ENCODE measurements around the gene CARD8. TPM values are rescaled to one million over a fixed set of nuclear protein-coding genes. Genes with fewer than 3 reads are reported as not detected.

Gene CARD8
- total and polyA plus RNA-seq, 2 of the 8 experiments (the other 6 are each of a cell fraction or from before 2014, with no cell fraction given), result 8.9 to 24.4 TPM

- TF ChIP-seq, protein P1, sequence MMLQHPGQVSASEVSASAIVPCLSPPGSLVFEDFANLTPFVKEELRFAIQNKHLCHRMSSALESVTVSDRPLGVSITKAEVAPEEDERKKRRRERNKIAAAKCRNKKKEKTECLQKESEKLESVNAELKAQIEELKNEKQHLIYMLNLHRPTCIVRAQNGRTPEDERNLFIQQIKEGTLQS (IDR thresholded peaks at IDR 0.05; ENCODE audit: insufficient read depth, low read depth, low read length), result no peak
- TF ChIP-seq NANOG (IDR thresholded peaks at IDR 0.05; ENCODE audit: insufficient read depth, low read depth, low read length, poor library complexity, severe bottlenecking) (no peak), POLR2AphosphoS5 (IDR thresholded peaks at IDR 0.05; ENCODE audit: low read depth, low read length) (peak; percentile 68), SP1 (IDR thresholded peaks at IDR 0.05; ENCODE audit: low read depth, low read length) (no peak), CREB1 (IDR thresholded peaks at IDR 0.05) (no peak), CEBPB (IDR thresholded peaks at IDR 0.05; ENCODE audit: low read depth, low read length) (no peak), RBBP5 (IDR thresholded peaks at IDR 0.05; ENCODE audit: borderline replicate concordance, low read depth, low read length) (peak; percentile 19; the same call in 1 of the 2 replicates), BCL11A (IDR thresholded peaks at IDR 0.05; ENCODE audit: low read depth in 2 of 2, low read length in 2 of 2) (no peak), ASH2L (IDR thresholded peaks at IDR 0.05; ENCODE audit: low read length) (no peak), KDM5A (IDR thresholded peaks at IDR 0.05; ENCODE audit: low read length) (no peak), GABPA (IDR thresholded peaks at IDR 0.05; ENCODE audit: borderline replicate concordance, insufficient read depth, low read length) (no peak), SAP30 (IDR thresholded peaks at IDR 0.05; ENCODE audit: insufficient read depth, insufficient replicate concordance, low read length) (peak; percentile 3), MAFK (IDR thresholded peaks at IDR 0.05; ENCODE audit: low read depth, low read length) (no peak), GTF2F1 (IDR thresholded peaks at IDR 0.05; ENCODE audit: borderline replicate concordance, low read depth, low read length) (no peak), SIX5 (IDR thresholded peaks at IDR 0.05; ENCODE audit: low read depth, low read length) (no peak), CTBP2 (IDR thresholded peaks at IDR 0.05; ENCODE audit: borderline replicate concordance, insufficient read depth, insufficient read length, low read length) (no peak), CHD1 (IDR thresholded peaks at IDR 0.05; ENCODE audit: low read depth, low read length) (no peak), SUZ12 (IDR thresholded peaks at IDR 0.05; ENCODE audit: low read length) (no peak), CBX5 (IDR thresholded peaks at IDR 0.05; ENCODE audit: low read depth, low read length) (no peak), NRF1 (IDR thresholded peaks at IDR 0.05; ENCODE audit: low read depth, low read length) (peak; percentile 83)
- TF ChIP-seq, protein P2, sequence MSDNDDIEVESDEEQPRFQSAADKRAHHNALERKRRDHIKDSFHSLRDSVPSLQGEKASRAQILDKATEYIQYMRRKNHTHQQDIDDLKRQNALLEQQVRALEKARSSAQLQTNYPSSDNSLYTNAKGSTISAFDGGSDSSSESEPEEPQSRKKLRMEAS (IDR thresholded peaks at IDR 0.05), result peak; percentile 94
- TF ChIP-seq, protein P3, sequence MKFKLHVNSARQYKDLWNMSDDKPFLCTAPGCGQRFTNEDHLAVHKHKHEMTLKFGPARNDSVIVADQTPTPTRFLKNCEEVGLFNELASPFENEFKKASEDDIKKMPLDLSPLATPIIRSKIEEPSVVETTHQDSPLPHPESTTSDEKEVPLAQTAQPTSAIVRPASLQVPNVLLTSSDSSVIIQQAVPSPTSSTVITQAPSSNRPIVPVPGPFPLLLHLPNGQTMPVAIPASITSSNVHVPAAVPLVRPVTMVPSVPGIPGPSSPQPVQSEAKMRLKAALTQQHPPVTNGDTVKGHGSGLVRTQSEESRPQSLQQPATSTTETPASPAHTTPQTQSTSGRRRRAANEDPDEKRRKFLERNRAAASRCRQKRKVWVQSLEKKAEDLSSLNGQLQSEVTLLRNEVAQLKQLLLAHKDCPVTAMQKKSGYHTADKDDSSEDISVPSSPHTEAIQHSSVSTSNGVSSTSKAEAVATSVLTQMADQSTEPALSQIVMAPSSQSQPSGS (IDR thresholded peaks at IDR 0.05; ENCODE audit: low read length), result no peak
Observed at GRCh38 chr19:48203794-48204628, 51.7 kb downstream of the CARD8 start (continued).

Data from H1 (cell line).